Heart left ventricle (tissue), 16 donors: Measurements from ENCODE around the gene NFE2. TPM values are rescaled to one million over a fixed set of nuclear protein-coding genes. Genes with fewer than 3 reads are reported as not detected.
"Not testable (repeated sequence)": the region's sequence is repeated elsewhere in the genome, so short reads cannot be mapped to it uniquely, and the experiment has no call there.

Source experiments
- ATAC-seq, 4 donors: fragments of 200-7000 bp; cut with Tn5 transposase; one replicate each; pipeline ENCODE4 v1.9.1; 2020 to 2022; ENCODE audit warnings: moderate library complexity in 4 of 4, mild to moderate bottlenecking in 3 of 4, moderate number of reproducible peaks in 1 of 4
- DNase-seq, 5 donors: peaks; one replicate each; pipeline ENCODE4 v3.0.0-alpha.2; 2020
- H3K27ac ChIP-seq, 12 donors: fragments of 200-600 bp; sonication (generic) in 4 of 12; one replicate each; pipeline versions ENCODE4 v1.5.0 to v1.8.0; 2016 to 2022; ENCODE audit warnings: mild to moderate bottlenecking in 2 of 12
- H3K27me3 ChIP-seq, 9 donors: fragments of 200-600 bp; sonication (generic) in 2 of 9; one replicate each; pipeline versions ENCODE4 v1.5.1 to v1.8.0; 2016 to 2022; ENCODE audit warnings: mild to moderate bottlenecking in 3 of 9
- H3K36me3 ChIP-seq, 9 donors: fragments of 200-600 bp; sonication (generic) in 2 of 9; one replicate each; pipeline versions ENCODE4 v1.5.0 to v1.8.0; 2018 to 2022; ENCODE audit warnings: mild to moderate bottlenecking in 2 of 9
- H3K4me1 ChIP-seq, 12 donors: fragments of 200-600 bp; sonication (generic) in 4 of 12; one replicate each; pipeline versions ENCODE4 v1.5.0 to v1.8.0; 2016 to 2022; ENCODE audit warnings: mild to moderate bottlenecking in 3 of 12
- H3K4me3 ChIP-seq, 12 donors: fragments of 200-600 bp; sonication (generic) in 4 of 12; one replicate each; pipeline versions ENCODE4 v1.5.0 to v1.8.0; 2017 to 2022; ENCODE audit warnings: mild to moderate bottlenecking in 9 of 12, moderate library complexity in 4 of 12
- H3K9me3 ChIP-seq, 12 donors: fragments of 200-600 bp; sonication (generic) in 4 of 12; one replicate each; pipeline versions ENCODE4 v1.5.0 to v1.8.0; 2016 to 2022; ENCODE audit warnings: mild to moderate bottlenecking in 1 of 12
- POLR2A ChIP-seq, 2 donors: fragments of 450-650 bp; IDR thresholded peaks; one replicate each; pipeline ENCODE4 v1.6.1; 2017; ENCODE audit warnings: antibody characterized with exemption in 2 of 2, mild to moderate bottlenecking in 2 of 2, moderate library complexity in 2 of 2
- WGBS, 4 donors: extraction: QIAGEN DNeasy Blood & Tissue Kit in 2 of 4; methylation state at CpG; one replicate each; pipeline versions ENCODE4 v1.1.5 to v1.1.7; 2013 to 2018; 5-methylcytosine and 5-hydroxymethylcytosine counted together
- intact Hi-C, 10 donors: fragments of 100-400 bp; cut with DNase I; formaldehyde crosslinking; loops; one replicate each; pipeline versions ENCODE4 v1.11.1 to v1.14.2; 2022
- polyA plus RNA-seq, 2 donors: library from polyadenylated mRNA; stranded (reverse); fragments of 200-250 nt; gene quantifications; one replicate each; pipeline ENCODE4 v1.2.3, GENCODE V29; 2013
- total RNA-seq, 9 donors: library from RNA; depleted of rRNA in 2 of 9; stranded (reverse); fragments of >200 nt in 2 of 9; fragmentation: NEBNext Ultra II Directional in 3 of 9; extraction: Animal tissue kit (Norgen Biotek cat#: 25700) in 3 of 9; gene quantifications; one replicate each; pipeline versions ENCODE4 v1.1.0 to v1.2.4, GENCODE V29; 2016 to 2023
- TF ChIP-seq, protein P1 (sequence below), 12 donors: fragments of 200-600 bp; sonication (generic) in 4 of 12; IDR thresholded peaks; one replicate each; pipeline versions ENCODE4 v1.5.0 to v1.8.0; 2018 to 2022; ENCODE audit warnings: antibody characterized with exemption in 12 of 12, mild to moderate bottlenecking in 5 of 12
- donor health status: ischemic (EF 13 %, LVEDD 7.1; RV severe dilation, severe dysfunction).
- donor health status: healthy with polysubstance abuse.
- donor health status: DM: no; HTN: yes; CAD: no.
- donor health status: DM: no; HTN: no; CAD: no.
- donor health status: ischemic (EF 25% LVEDD 6.9; RV normal size, moderate dysfunction).
- donor health status: ischemic (EF 25% LVEDD 5.7; RV mildly dilated, moderate dysfunction).
- donor health status: healthy.
- donor health status: DM: yes; HTN: yes; CAD: no.
- donor health status: ischemic (EF 35%, LVEDD 5.7; RV mildly dilated, moderate dysfunction).
- donor health status: nonischemic (EF 11% LVEDD 7.7; RV severe dilation, severe dysfunction).
- donor health status: DM: yes; HTN: yes; CAD: no.
- donor health status: PGD.
- donor health status: ischemic (EF 29% LVEDD 5.4; RV normal size, mild dysfunction).
- donor health status: nonischemic (EF 23%, LVEDD 6.1; RV moderate dilation, normal function).

NFE2 gene
- total and polyA plus RNA-seq, 11 donors: 0.21 to 1.7 (median 0.51) TPM; not detected in 2

DNA sequence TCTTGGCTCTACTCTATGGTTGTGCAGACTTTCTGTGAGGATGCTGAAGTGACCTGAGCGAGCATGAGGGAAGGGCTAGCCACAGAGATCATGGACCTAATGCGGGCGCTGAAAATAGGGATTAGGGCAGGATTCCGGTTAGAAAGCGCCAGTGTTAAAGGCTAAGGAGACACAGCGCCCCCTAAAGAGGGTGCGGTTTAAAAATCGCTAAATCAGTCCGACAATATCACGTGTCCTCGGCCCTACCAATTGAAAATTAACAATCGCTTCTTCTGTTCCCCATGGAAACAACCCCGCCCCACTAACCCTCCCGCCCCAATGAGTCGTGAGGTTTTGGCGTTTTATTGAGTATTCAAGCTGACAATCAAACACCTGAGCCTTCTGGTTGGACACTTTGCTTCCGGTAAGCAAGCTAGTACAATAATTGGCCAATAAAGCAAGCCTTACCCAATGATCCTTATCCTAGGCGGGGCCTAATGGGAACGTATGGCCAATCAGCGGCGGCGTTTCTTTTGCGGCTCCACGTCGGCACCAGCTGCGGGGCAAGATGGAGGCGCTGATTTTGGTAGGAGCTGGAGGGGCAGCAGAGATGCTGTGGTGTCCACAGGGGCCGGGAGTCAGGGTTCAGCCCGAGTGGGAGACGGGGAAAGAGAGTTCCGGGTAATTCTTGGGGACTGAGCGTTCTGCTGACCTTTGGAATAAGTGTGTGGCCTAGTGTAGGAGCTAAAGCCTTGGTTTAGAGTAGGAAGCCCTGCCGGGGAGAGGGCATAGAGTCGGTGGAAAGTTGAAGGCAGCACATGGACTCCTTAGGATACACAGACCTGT lies 24.0 kb upstream of the NFE2 start, which contains the start of gene COPZ1:
Gene COPZ1, plus strand, starts transcription at position 515 of the 825 bp plus-strand sequence. Its CDS starts 33 bp downstream, at position 548.
- intact Hi-C loops: loop anchor here in 6 of 10 donors (1.0 to 10.0 kb wide), 11 partner anchors 34 to 105 kb away; partner anchors contain the start of genes CBX5 (in 2 of the 6) and HNRNPA1 (in 2 of the 6)
- Histone ChIP-seq H3K27me3 (no peaks in the 10 kb centered on the region), H3K36me3 (peaks cover 0 to 16% (median under 1%) of the 10 kb centered on the region in 9 donors), H3K27ac (peak within 1 kb of the TSS; percentile 50 to 88 (median 83)), H3K9me3 (no peaks in the 10 kb centered on the region), H3K4me3 (peak within 1 kb of the TSS; percentile 51 to 85 (median 75)), H3K4me1 (peaks cover 0 to 47% (median 30%) of the 10 kb centered on the region in 12 donors)
- ATAC-seq: peak; percentile 98 to 99 (median 98)
- peak; percentile 94 to 95 (median 95) for DNase-seq
- TF ChIP-seq, protein P1, sequence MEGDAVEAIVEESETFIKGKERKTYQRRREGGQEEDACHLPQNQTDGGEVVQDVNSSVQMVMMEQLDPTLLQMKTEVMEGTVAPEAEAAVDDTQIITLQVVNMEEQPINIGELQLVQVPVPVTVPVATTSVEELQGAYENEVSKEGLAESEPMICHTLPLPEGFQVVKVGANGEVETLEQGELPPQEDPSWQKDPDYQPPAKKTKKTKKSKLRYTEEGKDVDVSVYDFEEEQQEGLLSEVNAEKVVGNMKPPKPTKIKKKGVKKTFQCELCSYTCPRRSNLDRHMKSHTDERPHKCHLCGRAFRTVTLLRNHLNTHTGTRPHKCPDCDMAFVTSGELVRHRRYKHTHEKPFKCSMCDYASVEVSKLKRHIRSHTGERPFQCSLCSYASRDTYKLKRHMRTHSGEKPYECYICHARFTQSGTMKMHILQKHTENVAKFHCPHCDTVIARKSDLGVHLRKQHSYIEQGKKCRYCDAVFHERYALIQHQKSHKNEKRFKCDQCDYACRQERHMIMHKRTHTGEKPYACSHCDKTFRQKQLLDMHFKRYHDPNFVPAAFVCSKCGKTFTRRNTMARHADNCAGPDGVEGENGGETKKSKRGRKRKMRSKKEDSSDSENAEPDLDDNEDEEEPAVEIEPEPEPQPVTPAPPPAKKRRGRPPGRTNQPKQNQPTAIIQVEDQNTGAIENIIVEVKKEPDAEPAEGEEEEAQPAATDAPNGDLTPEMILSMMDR (IDR thresholded peaks at IDR 0.05): peak; percentile 58 to 88 (median 82)
- TF ChIP-seq POLR2A (IDR thresholded peaks at IDR 0.05): peak in 1 of 2 donors; percentile 50
- 1% methylated on average over 34 of the region's 34 CpGs for WGBS, 4 donors

DNA sequence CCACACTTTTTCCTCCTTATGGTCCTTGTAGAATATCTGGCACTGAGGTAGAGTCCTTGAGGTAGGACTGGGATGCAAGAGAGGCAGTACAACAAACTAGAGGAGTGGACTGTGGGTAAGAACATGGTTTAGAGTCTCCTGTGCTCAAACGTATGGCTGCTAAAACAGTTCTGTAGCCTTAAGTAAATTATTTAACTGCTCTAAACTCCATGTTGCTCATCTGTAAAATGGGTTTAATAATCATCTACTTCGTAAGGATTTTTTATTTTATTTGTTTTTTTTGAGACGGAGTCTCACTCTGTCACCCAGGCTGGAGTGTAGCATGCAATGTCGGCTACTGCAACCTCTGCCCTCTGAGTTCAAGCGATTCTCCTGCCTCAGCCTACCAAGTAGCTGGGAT lies 20.5 kb upstream of the NFE2 start:
- no peak overlapping the region for H3K27ac ChIP-seq
- ATAC-seq (no peak), DNase-seq (no peak)
- 89 to 92% (median 90%) methylated on average over 5 of the region's 5 CpGs for WGBS, 4 donors
- no peak overlapping the region for H3K4me3 ChIP-seq
- TF ChIP-seq, protein P1 (IDR thresholded peaks at IDR 0.05): no peak
- TF ChIP-seq POLR2A (IDR thresholded peaks at IDR 0.05): no peak
- H3K27me3 ChIP-seq: no peaks in the 10 kb centered on the region
- intact Hi-C loops: loop anchor here in 3 of 10 donors (5.0 to 10.0 kb wide), 2 partner anchors 67 to 99 kb away; no protein-coding TSS in a partner anchor
- no peaks in the 10 kb centered on the region for H3K9me3 ChIP-seq
- peaks cover 0 to 14% (median 8%) of the 10 kb centered on the region in 12 donors for H3K4me1 ChIP-seq
- no peaks in the 10 kb centered on the region for H3K36me3 ChIP-seq

DNA sequence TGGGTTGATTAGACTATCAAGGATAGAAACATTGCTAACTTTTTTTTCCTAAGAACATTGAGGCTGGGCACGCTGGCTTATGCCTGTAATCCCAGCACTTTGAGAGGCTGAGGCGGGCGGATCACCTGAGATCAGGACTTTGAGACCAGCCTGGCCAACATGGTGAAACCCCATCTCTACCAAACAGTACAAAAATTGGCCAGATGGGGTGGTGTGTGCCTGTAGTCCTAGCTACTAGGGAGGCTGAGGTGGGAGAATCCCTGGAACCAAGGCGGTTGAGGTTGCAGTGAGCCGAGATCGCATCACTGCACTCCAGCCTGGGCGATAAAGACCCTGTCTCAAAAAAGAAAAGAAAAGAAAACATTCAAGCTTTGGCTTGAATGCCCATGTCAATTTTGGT lies 11.5 kb upstream of the NFE2 start:
- DNase-seq, H3K9me3 ChIP-seq, H3K4me3 ChIP-seq, intact Hi-C loops, H3K27ac ChIP-seq, ATAC-seq, H3K4me1 ChIP-seq, H3K27me3 ChIP-seq, H3K36me3 ChIP-seq: not testable (repeated sequence)
- WGBS, 4 donors: 86 to 94% (median 92%) methylated on average over 7 of the region's 7 CpGs

DNA sequence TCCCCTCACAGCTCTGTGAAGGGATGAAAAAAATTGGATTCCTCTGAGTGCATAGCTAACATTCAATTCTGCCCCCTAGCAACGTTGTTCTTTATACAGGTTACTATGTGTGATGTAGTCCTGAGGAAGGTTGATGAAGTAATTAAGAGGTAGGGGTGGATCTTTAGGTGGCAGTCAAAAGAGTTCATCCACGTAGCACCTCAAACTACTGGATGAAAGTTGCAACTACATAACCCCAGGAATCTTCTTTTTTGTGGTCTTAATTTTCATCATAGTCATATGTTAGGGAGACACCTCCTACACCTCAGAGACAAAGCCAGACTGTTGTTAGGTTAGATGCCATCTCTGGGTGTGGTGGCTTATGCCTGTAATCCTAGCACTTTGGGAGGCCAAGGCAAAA lies 10.2 kb upstream of the NFE2 start:
- Histone ChIP-seq H3K27ac (no peak overlapping the region), H3K36me3 (no peaks in the 10 kb centered on the region), H3K4me3 (no peak overlapping the region), H3K9me3 (no peaks in the 10 kb centered on the region), H3K27me3 (no peaks in the 10 kb centered on the region), H3K4me1 (peaks cover 0 to 13% (median 0%) of the 10 kb centered on the region in 12 donors)
- ATAC-seq (no peak), DNase-seq (no peak)
- intact Hi-C loops: no loop called here
- TF ChIP-seq, protein P1 (IDR thresholded peaks at IDR 0.05): no peak
- TF ChIP-seq POLR2A (IDR thresholded peaks at IDR 0.05): no peak
- WGBS, 4 donors: 62 to 69% (median 65%) methylated on average over 2 of the region's 2 CpGs
